Sigmoid colon (tissue), 7 donors: ENCODE measurements around the gene PIK3R5. TPM values are rescaled to one million over a fixed set of nuclear protein-coding genes. Genes with fewer than 3 reads are reported as not detected.

ENCODE experiments used
- DNase-seq: peaks from one replicate; pipeline ENCODE4 v3.0.0-alpha.2; 2019
- H3K27ac ChIP-seq, 4 donors: fragments of 200-600 bp; sonication (generic); one replicate each; pipeline ENCODE4 v1.5.1; 2016 to 2019; ENCODE audit warnings: mild to moderate bottlenecking in 1 of 4
- H3K27me3 ChIP-seq, 3 donors: fragments of 200-600 bp; sonication (generic); one replicate each; pipeline ENCODE4 v1.5.1; 2019; ENCODE audit warnings: mild to moderate bottlenecking in 1 of 3
- H3K36me3 ChIP-seq, 4 donors: fragments of 200-600 bp; sonication (generic); one replicate each; pipeline ENCODE4 v1.5.1; 2016 to 2019
- H3K4me1 ChIP-seq, 4 donors: fragments of 200-600 bp; sonication (generic); one replicate each; pipeline ENCODE4 v1.5.1; 2017 to 2019
- H3K4me3 ChIP-seq, 4 donors: fragments of 200-600 bp; sonication (generic); one replicate each; pipeline ENCODE4 v1.5.1; 2017 to 2019; ENCODE audit warnings: mild to moderate bottlenecking in 2 of 4, moderate library complexity in 1 of 4
- H3K9me3 ChIP-seq, 4 donors: fragments of 200-600 bp in 3 of 4; sonication (generic) in 3 of 4; one replicate each; pipeline versions ENCODE4 v1.5.1 to v1.6.1; 2013 to 2019
- CTCF ChIP-seq, 4 experiments: fragments of 450-650 bp in 3 of 4; fragments of 200-600 bp in 1 of 4; IDR thresholded peaks; one replicate each; pipeline ENCODE4 v1.5.1; 2016 to 2019; ENCODE audit warnings: antibody characterized with exemption in 4 of 4, mild to moderate bottlenecking in 3 of 4, moderate library complexity in 2 of 4
- EP300 ChIP-seq, 4 donors: sonication (generic); formaldehyde crosslinking; IDR thresholded peaks; one replicate each; pipeline ENCODE4 v1.6.1; 2017; ENCODE audit warnings: antibody characterized with exemption in 4 of 4
- POLR2A ChIP-seq, 2 donors: fragments of 450-650 bp; IDR thresholded peaks; one replicate each; pipeline ENCODE4 v1.6.1; 2016; ENCODE audit warnings: antibody characterized with exemption in 2 of 2, mild to moderate bottlenecking in 2 of 2, moderate library complexity in 2 of 2
- POLR2AphosphoS5 ChIP-seq, 4 donors: sonication (generic); formaldehyde crosslinking; IDR thresholded peaks; one replicate each; pipeline ENCODE4 v1.6.1; 2017; ENCODE audit warnings: antibody characterized with exemption in 4 of 4
- WGBS, 2 donors: extraction: QIAGEN DNeasy Blood & Tissue Kit; methylation state at CpG; one replicate each; pipeline ENCODE4 v1.1.7; 2013; 5-methylcytosine and 5-hydroxymethylcytosine counted together
- intact Hi-C: fragments of 100-400 bp; cut with DNase I; formaldehyde crosslinking; loops from one replicate; pipeline ENCODE4 v1.15.1; 2023
- polyA plus RNA-seq, 3 donors: library from polyadenylated mRNA; stranded (reverse); fragments of 200-250 nt; gene quantifications; one replicate each; pipeline ENCODE4 v1.2.3, GENCODE V29; 2013
- total RNA-seq, 4 donors: library from RNA; depleted of rRNA; stranded (reverse); fragments of >200 nt; gene quantifications; one replicate each; pipeline ENCODE4 v1.1.0, GENCODE V29; 2016
- donor health status: healthy with polysubstance abuse.
- donor health status: Bipolar disorder and iron deficiency.
- donor health status: healthy.

Gene PIK3R5
- total and polyA plus RNA-seq, 7 donors: 2.4 to 13.6 (median 8.2) TPM

- intact Hi-C loops: no loop called here
- peaks cover 0 to 4% (median 0%) of the 10 kb centered on the region in 4 donors for H3K4me1 ChIP-seq
- peaks cover 0 to 11% (median 0%) of the 10 kb centered on the region in 3 donors for H3K27me3 ChIP-seq
- no peaks in the 10 kb centered on the region for H3K9me3 ChIP-seq
- TF ChIP-seq CTCF (IDR thresholded peaks at IDR 0.05) (no peak), POLR2AphosphoS5 (IDR thresholded peaks at IDR 0.05) (no peak)
- H3K27ac ChIP-seq: no peak overlapping the region
- H3K4me3 ChIP-seq: no peak overlapping the region
- no peaks in the 10 kb centered on the region for H3K36me3 ChIP-seq
- WGBS, 2 donors: 72 to 80% methylated on average over 3 of the region's 3 CpGs
- DNase-seq: no peak
Measured at GRCh38 chr17:8896087-8896486, 69.4 kb downstream of the PIK3R5 start.

GRCh38 chr17:8894673-8895578, 70.6 kb downstream of the PIK3R5 start:
- Histone ChIP-seq H3K4me3 (peak overlapping the region in 2 of 4 donors; percentile 26 to 27), H3K27ac (no peak overlapping the region), H3K27me3 (peaks cover 0 to 9% (median 0%) of the 10 kb centered on the region in 3 donors), H3K4me1 (peaks cover 0 to 4% (median 0%) of the 10 kb centered on the region in 4 donors), H3K36me3 (no peaks in the 10 kb centered on the region), H3K9me3 (no peaks in the 10 kb centered on the region)
- DNase-seq: no peak
- TF ChIP-seq CTCF (IDR thresholded peaks at IDR 0.05) (peak in 3 of 4 experiments; percentile 58 to 67 (median 62)), EP300 (IDR thresholded peaks at IDR 0.05) (no peak), POLR2A (IDR thresholded peaks at IDR 0.05) (no peak), POLR2AphosphoS5 (IDR thresholded peaks at IDR 0.05) (no peak)
- WGBS, 2 donors: 43 to 52% methylated on average over 24 of the region's 24 CpGs
- intact Hi-C loops: no loop called here

- H3K4me1 ChIP-seq: peaks cover 0 to 4% (median 0%) of the 10 kb centered on the region in 4 donors
Measured at GRCh38 chr17:8894202-8894671, 71.3 kb downstream of the PIK3R5 start.

GRCh38 chr17:8893621-8894201, 71.8 kb downstream of the PIK3R5 start:
- Histone ChIP-seq H3K9me3 (no peaks in the 10 kb centered on the region), H3K4me3 (no peak overlapping the region), H3K27me3 (peaks cover 0 to 9% (median 0%) of the 10 kb centered on the region in 3 donors), H3K36me3 (no peaks in the 10 kb centered on the region), H3K27ac (no peak overlapping the region), H3K4me1 (peaks cover 0 to 4% (median 0%) of the 10 kb centered on the region in 4 donors)
- no peak for DNase-seq
- 89 to 93% methylated on average over 15 of the region's 15 CpGs for WGBS, 2 donors
- TF ChIP-seq POLR2A (IDR thresholded peaks at IDR 0.05) (no peak), CTCF (IDR thresholded peaks at IDR 0.05) (no peak), POLR2AphosphoS5 (IDR thresholded peaks at IDR 0.05) (no peak), EP300 (IDR thresholded peaks at IDR 0.05) (no peak)
- intact Hi-C loops: no loop called here

More at GRCh38 chr17:8894202-8894671, 71.3 kb downstream of the PIK3R5 start:
- DNase-seq: no peak
- 84 to 86% methylated on average over 17 of the region's 17 CpGs for WGBS, 2 donors
- intact Hi-C loops: no loop called here
- peak overlapping the region in 2 of 4 donors; percentile 26 to 27 for H3K4me3 ChIP-seq
- H3K9me3 ChIP-seq: no peaks in the 10 kb centered on the region
- no peak overlapping the region for H3K27ac ChIP-seq
- peaks cover 0 to 9% (median 0%) of the 10 kb centered on the region in 3 donors for H3K27me3 ChIP-seq
- TF ChIP-seq POLR2AphosphoS5 (IDR thresholded peaks at IDR 0.05) (no peak), EP300 (IDR thresholded peaks at IDR 0.05) (no peak), POLR2A (IDR thresholded peaks at IDR 0.05) (no peak), CTCF (IDR thresholded peaks at IDR 0.05) (no peak)
- H3K36me3 ChIP-seq: no peaks in the 10 kb centered on the region
